ENCODE data around the gene MCC. TPM values are rescaled to one million over a fixed set of nuclear protein-coding genes. Genes with fewer than 3 reads are reported as not detected.

Gene MCC
- total and polyA plus RNA-seq, 2 donors from 2014 or later: 2.4 to 20.6 TPM

DNA sequence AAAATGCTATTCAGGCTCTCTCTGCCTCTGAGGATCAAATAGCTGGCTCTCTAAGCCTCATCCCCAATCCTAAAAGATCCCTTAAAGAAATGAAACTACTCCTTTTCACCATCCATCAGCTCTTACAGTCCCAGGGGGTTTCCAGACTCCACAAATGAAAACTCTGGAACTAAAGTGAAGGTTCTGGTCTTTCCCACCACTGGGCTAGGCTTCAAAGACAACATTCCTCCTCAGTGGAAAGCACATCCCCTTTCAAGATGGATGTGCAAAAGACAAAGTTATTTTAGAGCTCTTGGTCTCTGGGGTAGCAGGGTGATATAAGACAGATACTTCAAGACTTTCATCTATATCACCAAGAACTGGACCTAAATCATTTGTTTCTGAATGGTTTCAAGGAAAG is 404.8 kb downstream of the MCC start:
- intact Hi-C loops (cut with DNase I): no loop called here
- H3K27me3 ChIP-seq (ENCODE audit: control insufficient read depth, insufficient read depth, low read length): no peaks in the 10 kb centered on the region
- no peak overlapping the region for H3K4me3 ChIP-seq (ENCODE audit: low read length in 3 of 3)
- TF ChIP-seq, protein P1, sequence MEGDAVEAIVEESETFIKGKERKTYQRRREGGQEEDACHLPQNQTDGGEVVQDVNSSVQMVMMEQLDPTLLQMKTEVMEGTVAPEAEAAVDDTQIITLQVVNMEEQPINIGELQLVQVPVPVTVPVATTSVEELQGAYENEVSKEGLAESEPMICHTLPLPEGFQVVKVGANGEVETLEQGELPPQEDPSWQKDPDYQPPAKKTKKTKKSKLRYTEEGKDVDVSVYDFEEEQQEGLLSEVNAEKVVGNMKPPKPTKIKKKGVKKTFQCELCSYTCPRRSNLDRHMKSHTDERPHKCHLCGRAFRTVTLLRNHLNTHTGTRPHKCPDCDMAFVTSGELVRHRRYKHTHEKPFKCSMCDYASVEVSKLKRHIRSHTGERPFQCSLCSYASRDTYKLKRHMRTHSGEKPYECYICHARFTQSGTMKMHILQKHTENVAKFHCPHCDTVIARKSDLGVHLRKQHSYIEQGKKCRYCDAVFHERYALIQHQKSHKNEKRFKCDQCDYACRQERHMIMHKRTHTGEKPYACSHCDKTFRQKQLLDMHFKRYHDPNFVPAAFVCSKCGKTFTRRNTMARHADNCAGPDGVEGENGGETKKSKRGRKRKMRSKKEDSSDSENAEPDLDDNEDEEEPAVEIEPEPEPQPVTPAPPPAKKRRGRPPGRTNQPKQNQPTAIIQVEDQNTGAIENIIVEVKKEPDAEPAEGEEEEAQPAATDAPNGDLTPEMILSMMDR (IDR thresholded peaks at IDR 0.05; ENCODE audit: borderline replicate concordance, extremely low read depth, insufficient read depth): no peak
- H3K27ac ChIP-seq (ENCODE audit: low read depth in 2 of 2, low read length in 2 of 2): no peak overlapping the region
- H3K9ac ChIP-seq (ENCODE audit: low read length in 3 of 3): no peak overlapping the region
- H3K9me3 ChIP-seq (ENCODE audit: control insufficient read depth in 2 of 3, insufficient read depth in 1 of 3, low read length in 3 of 3): no peaks in the 10 kb centered on the region
- DNase-seq (no peak), FAIRE-seq (no peak)
- peaks cover 2 to 5% (median 4%) of the 10 kb centered on the region in 3 donors for H3K36me3 ChIP-seq (ENCODE audit: control insufficient read depth in 2 of 3, insufficient read depth in 3 of 3, low read length in 3 of 3)
- H3K4me1 ChIP-seq (ENCODE audit: control insufficient read depth in 2 of 3, insufficient read depth in 2 of 3, low read depth in 1 of 3, low read length in 3 of 3): peaks cover 0 to 2% (median 0%) of the 10 kb centered on the region in 3 donors

DNA sequence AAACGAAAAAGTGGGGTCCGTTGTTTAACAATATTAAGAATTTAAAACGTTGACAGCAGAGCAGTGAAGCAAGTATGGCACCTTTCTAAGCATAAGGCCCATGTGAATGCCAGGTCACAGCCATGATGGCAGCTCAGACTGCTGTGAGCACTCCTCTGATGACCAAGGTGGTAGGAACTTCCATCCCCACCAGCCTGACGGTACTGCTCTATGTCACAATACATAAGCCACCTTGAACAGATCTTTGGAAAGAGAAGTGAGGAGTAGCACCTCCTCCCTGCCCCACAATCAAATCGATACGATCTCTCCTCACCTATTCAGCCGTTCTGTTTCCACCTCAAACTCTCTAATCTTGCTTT is 405.7 kb downstream of the MCC start:
- intact Hi-C loops (cut with DNase I): no loop called here
- Histone ChIP-seq H3K27me3 (ENCODE audit: control insufficient read depth, insufficient read depth, low read length) (no peaks in the 10 kb centered on the region), H3K36me3 (ENCODE audit: control insufficient read depth in 2 of 3, insufficient read depth in 3 of 3, low read length in 3 of 3) (peaks cover 2 to 5% (median 4%) of the 10 kb centered on the region in 3 donors), H3K27ac (ENCODE audit: low read depth in 2 of 2, low read length in 2 of 2) (no peak overlapping the region), H3K9ac (ENCODE audit: low read length in 3 of 3) (no peak overlapping the region), H3K4me3 (ENCODE audit: low read length in 3 of 3) (no peak overlapping the region), H3K4me1 (ENCODE audit: control insufficient read depth in 2 of 3, insufficient read depth in 2 of 3, low read depth in 1 of 3, low read length in 3 of 3) (no peaks in the 10 kb centered on the region), H3K9me3 (ENCODE audit: control insufficient read depth in 2 of 3, insufficient read depth in 1 of 3, low read length in 3 of 3) (no peaks in the 10 kb centered on the region)
- FAIRE-seq (no peak), DNase-seq (no peak)
- TF ChIP-seq, protein P1 (IDR thresholded peaks at IDR 0.05; ENCODE audit: borderline replicate concordance, extremely low read depth, insufficient read depth): no peak

DNA sequence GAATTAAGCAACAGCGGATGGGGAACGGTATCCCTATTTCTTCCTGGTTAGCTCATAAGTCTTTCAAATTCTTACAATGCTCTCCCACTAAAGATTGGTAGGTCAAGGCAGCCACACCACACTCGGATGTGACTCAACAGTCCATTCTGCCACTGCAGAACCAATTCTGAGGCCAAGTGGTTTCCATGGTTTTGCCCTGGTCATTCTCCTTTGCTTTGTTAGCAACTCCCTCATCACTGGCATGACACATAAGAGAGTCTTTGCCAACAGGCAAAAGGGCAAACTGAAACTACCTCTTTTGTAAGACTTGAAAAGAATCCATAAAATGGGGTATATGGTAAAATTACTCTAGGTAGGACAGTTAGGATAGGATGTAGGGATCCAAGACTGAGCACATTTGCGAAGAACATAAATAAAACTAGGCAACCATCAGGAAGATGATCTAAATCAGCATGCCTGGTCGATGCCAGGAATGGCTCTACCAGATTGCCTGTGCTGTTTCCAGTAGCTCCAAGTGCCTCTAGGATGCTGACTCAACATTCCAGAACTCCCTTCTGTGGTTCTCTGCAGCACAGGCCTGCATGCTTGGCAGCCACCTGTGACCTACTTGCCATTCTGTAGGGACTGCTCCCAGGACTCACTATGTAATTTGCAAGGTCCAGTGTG is 406.2 kb downstream of the MCC start:
- Histone ChIP-seq H3K9me3 (ENCODE audit: control insufficient read depth in 2 of 3, insufficient read depth in 1 of 3, low read length in 3 of 3) (no peaks in the 10 kb centered on the region), H3K9ac (ENCODE audit: low read length in 3 of 3) (no peak overlapping the region), H3K27me3 (ENCODE audit: control insufficient read depth, insufficient read depth, low read length) (no peaks in the 10 kb centered on the region), H3K27ac (ENCODE audit: low read depth in 2 of 2, low read length in 2 of 2) (no peak overlapping the region), H3K36me3 (ENCODE audit: control insufficient read depth in 2 of 3, insufficient read depth in 3 of 3, low read length in 3 of 3) (peaks cover 2 to 5% (median 4%) of the 10 kb centered on the region in 3 donors), H3K4me3 (ENCODE audit: low read length in 3 of 3) (no peak overlapping the region), H3K4me1 (ENCODE audit: control insufficient read depth in 2 of 3, insufficient read depth in 2 of 3, low read depth in 1 of 3, low read length in 3 of 3) (no peaks in the 10 kb centered on the region)
- FAIRE-seq: no peak
- TF ChIP-seq, protein P1 (IDR thresholded peaks at IDR 0.05; ENCODE audit: borderline replicate concordance, extremely low read depth, insufficient read depth): no peak
- DNase-seq: no peak
- intact Hi-C loops (cut with DNase I): no loop called here

Measured in kidney (tissue), 14 donors.